HCT116 (cell line): ENCODE measurements around the gene SLC1A1. TPM values are rescaled to one million over a fixed set of nuclear protein-coding genes. Genes with fewer than 3 reads are reported as not detected.

Experiments
- ATAC-seq: fragments of 200-7000 bp; cut with Tn5 transposase; 2 replicates; pipeline ENCODE4 v1.9.1; 2020; ENCODE audit warnings: mild to moderate bottlenecking, moderate library complexity
- BruUV-seq: library from RNA; stranded (reverse); fragments of 400-500 nt; replicated peaks from 2 replicates; lab custom pipeline; 2021; lab: Mats Ljungman, UMichigan
- CTCF ChIA-PET: fragments of 300-600 bp; sonication (Branson Sonifier 250); formaldehyde crosslinking; loops from one replicate; lab custom pipeline; 2021; ENCODE audit warnings: antibody characterized with exemption; lab: Charles Lee
- POLR2A ChIA-PET: fragments of 300-600, 350-600 bp; sonication (Branson Sonifier 250); formaldehyde crosslinking; loops from one replicate; lab custom pipeline; 2021; ENCODE audit warnings: antibody characterized with exemption; lab: Charles Lee
- RAD21 ChIA-PET, 2 experiments: fragments of 300-600 bp; sonication (Branson Sonifier 250); formaldehyde crosslinking; loops; one replicate each; lab custom pipeline; 2023; ENCODE audit warnings: low total read pairs in 2 of 2; ENCODE audit not compliant: uncharacterized antibody in 2 of 2, unreplicated experiment in 2 of 2, low non-redundant PET in 1 of 2; lab: Charles Lee
- DNase-seq: peaks from one replicate; pipeline ENCODE4 v3.0.0-alpha.2; 2010; ENCODE audit warnings: low read depth, low spot score
- H2AFZ ChIP-seq: fragments of 200-600 bp; shearing (Covaris generic), sonication (generic); 2 replicates; pipeline ENCODE4 v1.6.1; 2017; ENCODE audit warnings: low read depth, mixed run types, mixed read lengths, antibody characterized with exemption, low read length; ENCODE audit not compliant: poor library complexity, severe bottlenecking
- H3K27ac ChIP-seq: 2 replicates; pipeline ENCODE4 v1.5.1; 2012; ENCODE audit warnings: low read depth, low read length
- H3K27me3 ChIP-seq: fragments of 200-600 bp; sonication (generic); 2 replicates; pipeline ENCODE4 v1.6.1; 2016; ENCODE audit warnings: mixed run types, low read length, mixed read lengths; ENCODE audit not compliant: insufficient read depth
- H3K36me3 ChIP-seq, 2 experiments: fragments of 200-500 bp in 1 of 2; fragments of 200-600 bp in 1 of 2; sonication (Bioruptor generic) in 1 of 2; sonication (generic) in 1 of 2; 2 replicates each; pipeline versions ENCODE4 v1.5.1 to v1.6.1; 2014 to 2016; ENCODE audit warnings: low read length in 2 of 2, inconsistent platforms in 1 of 2, mixed read lengths in 1 of 2, mixed run types in 1 of 2; ENCODE audit not compliant: insufficient read depth in 2 of 2, control insufficient read depth in 1 of 2
- H3K4me1 ChIP-seq, 2 experiments: fragments of 200-600 bp in 1 of 2; sonication (generic) in 1 of 2; 2 replicates each; pipeline versions ENCODE4 v1.5.1 to v1.6.1; 2012 to 2017; ENCODE audit warnings: low read length in 2 of 2, inconsistent platforms in 1 of 2, mild to moderate bottlenecking in 1 of 2, mixed read lengths in 1 of 2, mixed run types in 1 of 2, moderate library complexity in 1 of 2; ENCODE audit not compliant: insufficient read depth in 2 of 2, control insufficient read depth in 1 of 2
- H3K4me2 ChIP-seq: fragments of 200-600 bp; sonication (generic); 2 replicates; pipeline ENCODE4 v1.6.1; 2017; ENCODE audit warnings: mixed run types, low read length, mixed read lengths
- H3K4me3 ChIP-seq, 2 experiments: fragments of 200-600 bp in 1 of 2; sonication (generic) in 1 of 2; replicated peaks in 1 of 2; 2 replicates each; pipeline ENCODE4 v1.5.1; 2011 to 2016; ENCODE audit warnings: low read length in 2 of 2, control low read depth in 1 of 2, low read depth in 1 of 2, mild to moderate bottlenecking in 1 of 2, mixed read lengths in 1 of 2, mixed run types in 1 of 2
- H3K79me2 ChIP-seq: fragments of 200-600 bp; sonication (generic); 2 replicates; pipeline ENCODE4 v1.6.1; 2017; ENCODE audit warnings: mild to moderate bottlenecking, mixed run types, low read length, moderate library complexity, mixed read lengths; ENCODE audit not compliant: insufficient read depth
- H3K9ac ChIP-seq: fragments of 200-600 bp; sonication (generic); 2 replicates; pipeline ENCODE4 v1.6.1; 2016; ENCODE audit warnings: low read length, mixed read lengths
- H3K9me2 ChIP-seq: fragments of 200-600 bp; sonication (generic), shearing (Covaris generic); 2 replicates; pipeline ENCODE4 v1.6.1; 2017; ENCODE audit warnings: mixed run types, mild to moderate bottlenecking, moderate library complexity; ENCODE audit not compliant: insufficient read depth
- H3K9me3 ChIP-seq, 2 experiments: fragments of 200-500 bp in 1 of 2; fragments of 200-600 bp in 1 of 2; sonication (Bioruptor generic) in 1 of 2; sonication (generic) in 1 of 2; 2 replicates each; pipeline ENCODE4 v1.6.1; 2014 to 2017; ENCODE audit warnings: low read length in 2 of 2, mixed read lengths in 2 of 2, inconsistent platforms in 1 of 2, low read depth in 1 of 2, mild to moderate bottlenecking in 1 of 2, mixed run types in 1 of 2, moderate library complexity in 1 of 2; ENCODE audit not compliant: control insufficient read depth in 1 of 2, insufficient read depth in 1 of 2
- H4K20me1 ChIP-seq: fragments of 200-600 bp; sonication (generic), shearing (Covaris generic); 2 replicates; pipeline ENCODE4 v1.6.1; 2017; ENCODE audit warnings: mixed run types, mild to moderate bottlenecking, moderate library complexity; ENCODE audit not compliant: insufficient read depth
- CBX3 ChIP-seq: IDR thresholded peaks from 2 replicates; pipeline ENCODE4 v1.6.1; 2012; ENCODE audit warnings: low read depth
- CEBPB ChIP-seq: IDR thresholded peaks from 2 replicates; pipeline ENCODE4 v1.6.1; 2012; ENCODE audit warnings: low read depth
- EGR1 ChIP-seq: IDR thresholded peaks from 2 replicates; pipeline ENCODE4 v1.6.1; 2012; ENCODE audit warnings: low read depth
- ELF1 ChIP-seq: IDR thresholded peaks from 2 replicates; pipeline ENCODE4 v1.6.1; 2012; ENCODE audit warnings: low read depth, borderline replicate concordance
- EZH2phosphoT487 ChIP-seq: fragments of 200-600 bp; IDR thresholded peaks from 2 replicates; pipeline ENCODE4 v1.6.1; 2018; ENCODE audit warnings: antibody characterized with exemption, borderline replicate concordance
- FOSL1 ChIP-seq: IDR thresholded peaks from 2 replicates; pipeline ENCODE4 v1.6.1; 2012; ENCODE audit warnings: low read depth
- JUND ChIP-seq: IDR thresholded peaks from 2 replicates; pipeline ENCODE4 v1.6.1; 2012
- POLR2A ChIP-seq: IDR thresholded peaks from 2 replicates; pipeline ENCODE4 v1.7.0; 2011; ENCODE audit warnings: borderline replicate concordance; ENCODE audit not compliant: insufficient read depth, insufficient read length; ENCODE audit errors: extremely low read depth
- POLR2AphosphoS5 ChIP-seq: IDR thresholded peaks from 2 replicates; pipeline ENCODE4 v1.6.1; 2011; ENCODE audit warnings: mild to moderate bottlenecking, low read depth, low read length, moderate library complexity
- RAD21 ChIP-seq: IDR thresholded peaks from 2 replicates; pipeline ENCODE4 v1.6.1; 2012; ENCODE audit warnings: low read depth, mild to moderate bottlenecking
- YY1 ChIP-seq: IDR thresholded peaks from 2 replicates; pipeline ENCODE4 v1.6.1; 2011; ENCODE audit warnings: low read length, low read depth, moderate library complexity, mild to moderate bottlenecking; ENCODE audit not compliant: insufficient replicate concordance; ENCODE audit errors: extremely low read depth
- ZFX ChIP-seq: fragments of 450-650 bp; IDR thresholded peaks from 2 replicates; pipeline ENCODE4 v1.6.1; 2017
- intact Hi-C: fragments of 100-400 bp; cut with micrococcal nuclease; formaldehyde crosslinking; loops from 2 replicates; pipeline ENCODE4 v1.10.0; 2022
- total RNA-seq: library from RNA; stranded (reverse); gene quantifications from one replicate; pipeline ENCODE4 v1.2.1, GENCODE V29; 2021; ENCODE audit not compliant: unreplicated experiment
- TF ChIP-seq, protein P1 (sequence below): IDR thresholded peaks from 2 replicates; pipeline ENCODE4 v1.6.1; 2012; ENCODE audit warnings: low read depth
- TF ChIP-seq, protein P2 (sequence below): IDR thresholded peaks from 2 replicates; pipeline ENCODE4 v1.6.1; 2012
- TF ChIP-seq, protein P3 (sequence below), 3 experiments: fragments of 200-600 bp in 1 of 3; sonication (generic) in 1 of 3; IDR thresholded peaks in 2 of 3; conservative IDR thresholded peaks in 1 of 3; 2 replicates each; pipeline ENCODE4 v1.5.1; 2012 to 2017; ENCODE audit warnings: low read depth in 2 of 3, low read length in 2 of 3, antibody characterized with exemption in 1 of 3, borderline replicate concordance in 1 of 3, control low read depth in 1 of 3, mild to moderate bottlenecking in 1 of 3, mixed read lengths in 1 of 3, mixed run types in 1 of 3, moderate library complexity in 1 of 3; ENCODE audit not compliant: insufficient read depth in 1 of 3

Gene SLC1A1
- total RNA-seq, 1 experiment from 2014 or later, result 6.8 TPM

DNA sequence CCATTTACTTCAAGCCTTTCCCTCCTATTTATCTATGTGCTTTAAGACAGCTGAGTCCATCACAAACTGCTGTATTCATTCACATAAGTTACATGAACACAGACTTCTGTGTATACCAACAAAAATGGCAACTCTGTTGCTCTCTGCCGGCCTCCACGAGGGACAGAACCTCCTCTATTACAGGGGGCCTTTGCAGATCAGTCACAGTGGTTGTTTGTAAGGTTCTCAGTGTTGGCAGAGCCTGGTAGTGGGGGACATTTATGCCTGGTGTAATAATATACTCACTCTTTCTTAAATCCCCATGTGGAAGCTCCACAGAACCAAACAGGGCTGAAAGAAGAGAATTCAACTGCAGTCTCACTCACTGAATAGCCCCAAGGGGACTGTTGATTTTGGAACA is 76.5 kb downstream of the SLC1A1 start:
- BruUV-seq, result no TSS peak
- intact Hi-C loops, result no loop called here

DNA sequence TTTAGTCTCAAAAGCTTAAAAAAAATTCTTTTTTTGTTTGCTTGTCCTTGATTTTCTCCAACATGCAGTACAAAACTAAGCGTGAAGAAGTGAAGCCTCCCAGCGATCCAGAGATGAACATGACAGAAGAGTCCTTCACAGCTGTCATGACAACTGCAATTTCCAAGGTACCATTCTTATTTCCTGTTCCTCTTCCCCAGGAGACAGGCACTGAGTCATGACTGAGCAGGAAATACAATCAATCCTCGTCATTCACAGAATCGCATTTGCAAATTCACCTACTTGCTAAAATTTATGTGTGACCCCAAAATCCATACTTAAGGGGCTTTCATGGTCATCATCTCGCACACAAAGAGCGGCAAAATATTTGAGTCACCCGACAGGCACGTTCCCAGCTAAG is 77.3 kb downstream of the SLC1A1 start:
- no TSS peak for BruUV-seq
- RAD21 ChIA-PET, result no interaction called here
- TF ChIP-seq EZH2phosphoT487 (no peak), JUND (no peak), EGR1 (no peak), ZFX (no peak), CEBPB (no peak), YY1 (no peak), RAD21 (no peak), POLR2A (no peak), POLR2AphosphoS5 (no peak), CBX3 (no peak), ELF1 (no peak), FOSL1 (no peak)
- TF ChIP-seq, protein P1, sequence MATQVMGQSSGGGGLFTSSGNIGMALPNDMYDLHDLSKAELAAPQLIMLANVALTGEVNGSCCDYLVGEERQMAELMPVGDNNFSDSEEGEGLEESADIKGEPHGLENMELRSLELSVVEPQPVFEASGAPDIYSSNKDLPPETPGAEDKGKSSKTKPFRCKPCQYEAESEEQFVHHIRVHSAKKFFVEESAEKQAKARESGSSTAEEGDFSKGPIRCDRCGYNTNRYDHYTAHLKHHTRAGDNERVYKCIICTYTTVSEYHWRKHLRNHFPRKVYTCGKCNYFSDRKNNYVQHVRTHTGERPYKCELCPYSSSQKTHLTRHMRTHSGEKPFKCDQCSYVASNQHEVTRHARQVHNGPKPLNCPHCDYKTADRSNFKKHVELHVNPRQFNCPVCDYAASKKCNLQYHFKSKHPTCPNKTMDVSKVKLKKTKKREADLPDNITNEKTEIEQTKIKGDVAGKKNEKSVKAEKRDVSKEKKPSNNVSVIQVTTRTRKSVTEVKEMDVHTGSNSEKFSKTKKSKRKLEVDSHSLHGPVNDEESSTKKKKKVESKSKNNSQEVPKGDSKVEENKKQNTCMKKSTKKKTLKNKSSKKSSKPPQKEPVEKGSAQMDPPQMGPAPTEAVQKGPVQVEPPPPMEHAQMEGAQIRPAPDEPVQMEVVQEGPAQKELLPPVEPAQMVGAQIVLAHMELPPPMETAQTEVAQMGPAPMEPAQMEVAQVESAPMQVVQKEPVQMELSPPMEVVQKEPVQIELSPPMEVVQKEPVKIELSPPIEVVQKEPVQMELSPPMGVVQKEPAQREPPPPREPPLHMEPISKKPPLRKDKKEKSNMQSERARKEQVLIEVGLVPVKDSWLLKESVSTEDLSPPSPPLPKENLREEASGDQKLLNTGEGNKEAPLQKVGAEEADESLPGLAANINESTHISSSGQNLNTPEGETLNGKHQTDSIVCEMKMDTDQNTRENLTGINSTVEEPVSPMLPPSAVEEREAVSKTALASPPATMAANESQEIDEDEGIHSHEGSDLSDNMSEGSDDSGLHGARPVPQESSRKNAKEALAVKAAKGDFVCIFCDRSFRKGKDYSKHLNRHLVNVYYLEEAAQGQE, result no peak
- TF ChIP-seq, protein P2, sequence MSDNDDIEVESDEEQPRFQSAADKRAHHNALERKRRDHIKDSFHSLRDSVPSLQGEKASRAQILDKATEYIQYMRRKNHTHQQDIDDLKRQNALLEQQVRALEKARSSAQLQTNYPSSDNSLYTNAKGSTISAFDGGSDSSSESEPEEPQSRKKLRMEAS, result no peak

More for the DNA sequence above, 76.5 kb downstream of the SLC1A1 start:
- ChIA-PET CTCF (no interaction called here), RAD21 (no interaction called here)
- Histone ChIP-seq H3K4me2 (no peak overlapping the region), H2AFZ (no peak overlapping the region), H3K4me1 (no peaks in the 10 kb centered on the region), H3K36me3 (no peaks in the 10 kb centered on the region), H4K20me1 (no peaks in the 10 kb centered on the region), H3K27ac (no peak overlapping the region), H3K9me3 (no peaks in the 10 kb centered on the region), H3K9ac (no peak overlapping the region), H3K9me2 (no peaks in the 10 kb centered on the region), H3K27me3 (no peaks in the 10 kb centered on the region), H3K79me2 (no peaks in the 10 kb centered on the region)
- DNase-seq (no peak), ATAC-seq (no peak)
- TF ChIP-seq JUND (no peak), YY1 (no peak), POLR2A (no peak), POLR2AphosphoS5 (no peak)
- TF ChIP-seq, protein P3, sequence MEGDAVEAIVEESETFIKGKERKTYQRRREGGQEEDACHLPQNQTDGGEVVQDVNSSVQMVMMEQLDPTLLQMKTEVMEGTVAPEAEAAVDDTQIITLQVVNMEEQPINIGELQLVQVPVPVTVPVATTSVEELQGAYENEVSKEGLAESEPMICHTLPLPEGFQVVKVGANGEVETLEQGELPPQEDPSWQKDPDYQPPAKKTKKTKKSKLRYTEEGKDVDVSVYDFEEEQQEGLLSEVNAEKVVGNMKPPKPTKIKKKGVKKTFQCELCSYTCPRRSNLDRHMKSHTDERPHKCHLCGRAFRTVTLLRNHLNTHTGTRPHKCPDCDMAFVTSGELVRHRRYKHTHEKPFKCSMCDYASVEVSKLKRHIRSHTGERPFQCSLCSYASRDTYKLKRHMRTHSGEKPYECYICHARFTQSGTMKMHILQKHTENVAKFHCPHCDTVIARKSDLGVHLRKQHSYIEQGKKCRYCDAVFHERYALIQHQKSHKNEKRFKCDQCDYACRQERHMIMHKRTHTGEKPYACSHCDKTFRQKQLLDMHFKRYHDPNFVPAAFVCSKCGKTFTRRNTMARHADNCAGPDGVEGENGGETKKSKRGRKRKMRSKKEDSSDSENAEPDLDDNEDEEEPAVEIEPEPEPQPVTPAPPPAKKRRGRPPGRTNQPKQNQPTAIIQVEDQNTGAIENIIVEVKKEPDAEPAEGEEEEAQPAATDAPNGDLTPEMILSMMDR (IDR thresholded peaks at IDR 0.05 in 2 of 3, conservative IDR thresholded peaks at IDR 0.05 in 1 of 3; ENCODE audit: borderline replicate concordance in 1 of 3, insufficient read depth in 1 of 3, low read depth in 2 of 3, low read length in 2 of 3), result no peak
- TF ChIP-seq, all 23 proteins: peak for 0
- POLR2A ChIA-PET, result no interaction called here
- H3K4me3 ChIP-seq, result no peak overlapping the region

More for the DNA sequence above, 77.3 kb downstream of the SLC1A1 start:
- intact Hi-C loops, result no loop called here
- H3K9me2 ChIP-seq, result no peaks in the 10 kb centered on the region
- no peak overlapping the region for H2AFZ ChIP-seq
- no peaks in the 10 kb centered on the region for H4K20me1 ChIP-seq
- H3K4me3 ChIP-seq, result no peak overlapping the region
- H3K9ac ChIP-seq, result no peak overlapping the region
- no peaks in the 10 kb centered on the region for H3K36me3 ChIP-seq
- H3K79me2 ChIP-seq, result no peaks in the 10 kb centered on the region
- ATAC-seq, result no peak
- no peaks in the 10 kb centered on the region for H3K4me1 ChIP-seq
- no peak overlapping the region for H3K4me2 ChIP-seq
- DNase-seq, result no peak
- POLR2A ChIA-PET, result no interaction called here
- H3K27me3 ChIP-seq, result no peaks in the 10 kb centered on the region
- H3K27ac ChIP-seq, result no peak overlapping the region
- CTCF ChIA-PET, result no interaction called here
- no peaks in the 10 kb centered on the region for H3K9me3 ChIP-seq
